Coronary artery (tissue), 2 donors: ENCODE measurements around the gene RARA.
"Not testable (repeated sequence)": the region's sequence is repeated elsewhere in the genome, so short reads cannot be mapped to it uniquely, and the experiment has no call there.

ENCODE experiments used
- DNase-seq: peaks from one replicate; pipeline ENCODE4 v3.0.0-alpha.2; 2017; ENCODE audit warnings: low spot score
- H3K27ac ChIP-seq, 2 donors: fragments of 200-600 bp; sonication (generic); one replicate each; pipeline ENCODE4 v1.5.1; 2016 to 2019
- H3K4me3 ChIP-seq: fragments of 200-600 bp; sonication (generic); 2 replicates; pipeline ENCODE4 v1.5.1; 2016; ENCODE audit warnings: mild to moderate bottlenecking, moderate library complexity
- TF ChIP-seq, protein P1 (sequence below): fragments of 200-600 bp; sonication (generic); IDR thresholded peaks from one replicate; pipeline ENCODE4 v1.5.1; 2019; ENCODE audit warnings: antibody characterized with exemption

Gene RARA

GRCh38 chr17:40297511-40297910 lies 11.5 kb upstream of the RARA start:
- Histone ChIP-seq H3K27ac (no peak overlapping the region), H3K4me3 (no peak overlapping the region)
- DNase-seq, result peak; percentile 55
- TF ChIP-seq, protein P1, sequence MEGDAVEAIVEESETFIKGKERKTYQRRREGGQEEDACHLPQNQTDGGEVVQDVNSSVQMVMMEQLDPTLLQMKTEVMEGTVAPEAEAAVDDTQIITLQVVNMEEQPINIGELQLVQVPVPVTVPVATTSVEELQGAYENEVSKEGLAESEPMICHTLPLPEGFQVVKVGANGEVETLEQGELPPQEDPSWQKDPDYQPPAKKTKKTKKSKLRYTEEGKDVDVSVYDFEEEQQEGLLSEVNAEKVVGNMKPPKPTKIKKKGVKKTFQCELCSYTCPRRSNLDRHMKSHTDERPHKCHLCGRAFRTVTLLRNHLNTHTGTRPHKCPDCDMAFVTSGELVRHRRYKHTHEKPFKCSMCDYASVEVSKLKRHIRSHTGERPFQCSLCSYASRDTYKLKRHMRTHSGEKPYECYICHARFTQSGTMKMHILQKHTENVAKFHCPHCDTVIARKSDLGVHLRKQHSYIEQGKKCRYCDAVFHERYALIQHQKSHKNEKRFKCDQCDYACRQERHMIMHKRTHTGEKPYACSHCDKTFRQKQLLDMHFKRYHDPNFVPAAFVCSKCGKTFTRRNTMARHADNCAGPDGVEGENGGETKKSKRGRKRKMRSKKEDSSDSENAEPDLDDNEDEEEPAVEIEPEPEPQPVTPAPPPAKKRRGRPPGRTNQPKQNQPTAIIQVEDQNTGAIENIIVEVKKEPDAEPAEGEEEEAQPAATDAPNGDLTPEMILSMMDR, result no peak

DNA sequence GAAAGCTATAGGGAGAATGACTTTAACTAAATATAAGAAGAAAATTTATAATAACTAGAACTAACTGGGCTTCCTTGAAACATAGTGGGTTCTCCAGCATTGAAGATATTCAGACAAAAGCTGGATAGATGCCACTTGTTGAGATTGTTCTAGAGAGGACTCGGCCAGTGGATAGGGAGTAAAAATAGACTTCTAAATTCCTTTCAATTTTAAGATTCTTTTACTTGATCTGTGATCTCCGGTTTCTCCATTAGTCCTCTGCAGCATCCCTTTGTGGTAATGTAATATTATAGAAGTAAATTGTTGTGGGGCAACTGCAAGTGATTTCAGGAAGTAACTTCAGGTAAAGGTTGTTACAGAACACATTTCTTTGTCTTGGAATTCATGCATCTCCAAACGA lies 10.3 kb upstream of the RARA start:
- H3K4me3 ChIP-seq, result no peak overlapping the region
- no peak for DNase-seq
- no peak overlapping the region for H3K27ac ChIP-seq
- TF ChIP-seq, protein P1, result no peak

GRCh38 chr17:40299159-40299757 lies 9.7 kb upstream of the RARA start:
- peak overlapping the region in 1 of 2 donors; percentile 1 for H3K27ac ChIP-seq
- DNase-seq, result peak; percentile 54
- not testable (repeated sequence) for H3K4me3 ChIP-seq

- TF ChIP-seq, protein P1, result no peak
- DNase-seq, result peak; percentile 22
- Histone ChIP-seq H3K27ac (no peak overlapping the region), H3K4me3 (no peak overlapping the region)
Observed at GRCh38 chr17:40301315-40301714, 7.7 kb upstream of the RARA start.

DNA sequence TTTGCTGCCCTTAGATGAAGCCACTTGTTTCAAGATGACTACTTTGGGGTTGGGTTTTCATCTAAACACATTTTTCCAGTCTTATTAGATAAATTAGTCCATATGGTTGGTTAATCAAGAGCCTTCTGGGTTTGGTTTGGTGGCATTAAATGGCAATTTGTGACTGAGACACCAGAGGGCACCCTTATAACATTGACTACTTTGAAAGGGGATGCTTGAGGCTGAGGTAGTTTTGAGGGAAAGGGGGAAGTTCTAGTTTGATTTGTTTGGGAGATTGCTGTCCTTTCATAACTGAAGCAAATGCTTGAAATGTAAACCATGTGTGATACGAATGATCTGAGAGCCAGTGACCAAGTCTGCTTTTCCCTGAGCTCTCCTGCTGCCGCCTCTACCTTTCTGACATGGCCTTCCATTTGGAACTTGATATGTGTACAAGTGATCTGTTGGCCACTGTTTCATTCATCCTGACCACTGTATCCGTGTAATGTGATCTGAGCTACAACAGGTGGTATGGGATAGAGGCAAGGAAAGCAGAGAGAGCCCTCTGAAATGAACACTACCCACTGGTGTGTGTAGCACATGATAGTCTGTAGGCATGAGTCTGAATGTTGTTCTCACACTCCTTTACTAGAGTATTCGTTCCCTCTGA lies 5.8 kb upstream of the RARA start:
- DNase-seq, result peak; percentile 62
- H3K4me3 ChIP-seq, result no peak overlapping the region
- H3K27ac ChIP-seq, result no peak overlapping the region
- TF ChIP-seq, protein P1, result peak; percentile 61

DNA sequence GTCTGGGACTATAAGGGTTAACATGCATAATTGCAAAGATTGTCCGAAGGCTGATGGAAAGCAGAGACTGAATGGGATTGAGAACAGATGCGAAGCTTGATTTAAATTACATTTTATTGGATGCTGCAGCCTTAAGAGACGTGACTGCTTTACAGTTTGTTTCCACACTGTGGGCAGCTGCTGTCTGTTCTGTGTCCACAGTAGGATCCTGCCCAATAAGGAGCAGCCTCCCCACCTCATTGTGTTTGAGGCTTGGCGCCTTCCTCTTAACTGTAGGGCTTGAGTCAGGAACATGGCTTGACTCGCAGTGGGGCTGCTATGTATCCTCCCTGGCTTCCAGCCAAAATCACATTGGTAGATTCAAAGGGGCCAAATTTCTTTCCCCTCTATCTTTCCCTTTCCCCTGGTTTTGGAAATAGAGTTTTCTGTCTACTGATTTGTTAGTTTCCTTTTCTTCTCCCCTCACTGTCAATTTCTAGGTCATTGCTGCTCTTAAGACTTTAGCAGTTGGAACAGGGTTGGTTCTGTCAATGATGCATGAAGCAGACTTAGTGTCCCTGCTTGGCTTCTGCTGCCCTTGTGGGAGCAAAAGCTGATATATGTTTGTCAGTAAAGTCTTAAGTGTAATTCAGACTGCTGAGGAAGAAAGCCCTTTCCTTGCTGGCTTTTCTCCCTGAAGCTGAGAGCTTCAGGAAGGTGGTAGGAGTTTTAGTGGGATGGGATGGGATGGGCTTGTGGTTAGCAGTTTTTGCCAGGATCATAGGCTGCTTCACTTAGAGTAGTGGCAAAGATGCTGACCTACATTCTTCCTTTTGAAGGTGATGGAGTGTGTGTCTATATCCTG lies 5.0 kb upstream of the RARA start:
- DNase-seq, result peak; percentile 76
- peak overlapping the region in 1 of 2 donors; percentile 14 for H3K27ac ChIP-seq

DNA sequence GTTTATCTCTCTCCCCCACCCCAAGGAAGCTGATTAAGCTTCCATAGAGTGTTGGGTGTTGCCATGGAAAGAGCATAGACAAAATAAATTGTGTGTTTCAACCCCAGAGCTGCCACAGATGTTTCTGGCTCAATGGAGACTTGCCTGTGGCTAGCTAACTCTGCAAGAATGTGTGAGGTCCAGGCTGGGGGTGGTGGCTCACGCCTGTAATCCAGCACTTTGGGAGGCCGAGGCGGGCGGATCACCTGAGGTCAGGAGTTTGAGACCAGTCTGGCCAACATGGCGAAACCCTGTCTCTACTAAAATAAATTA lies 4.5 kb upstream of the RARA start:
- H3K4me3 ChIP-seq, result not testable (repeated sequence)
- H3K27ac ChIP-seq, result peak overlapping the region in 1 of 2 donors; percentile 4
- DNase-seq, result peak; percentile 68

More for the DNA sequence above, 5.0 kb upstream of the RARA start:
- TF ChIP-seq, protein P1, result no peak
- no peak overlapping the region for H3K4me3 ChIP-seq

- peak overlapping the region in 1 of 2 donors; percentile 4 for H3K27ac ChIP-seq
- not testable (repeated sequence) for H3K4me3 ChIP-seq
- DNase-seq, result peak; percentile 58
Observed at GRCh38 chr17:40304866-40305265, 4.1 kb upstream of the RARA start.
